Adipocyte (in vitro differentiated cells): Measurements from ENCODE around the gene PPM1A.

Experiments
- DNase-seq: peaks from one replicate; pipeline ENCODE4 v3.0.0-alpha.2; 2015; ENCODE audit warnings: low read depth
- H3K27me3 ChIP-seq: replicated peaks from 2 replicates; pipeline ENCODE4 v1.7.0; 2013; ENCODE audit warnings: mild to moderate bottlenecking, low read length, moderate library complexity; ENCODE audit not compliant: control insufficient read depth, insufficient read depth
- H3K36me3 ChIP-seq: 2 replicates; pipeline ENCODE4 v1.7.0; 2013; ENCODE audit warnings: low read length, mild to moderate bottlenecking, moderate library complexity; ENCODE audit not compliant: control insufficient read depth, insufficient read depth, severe bottlenecking
- H3K4me1 ChIP-seq: 2 replicates; pipeline ENCODE4 v1.7.0; 2013; ENCODE audit warnings: mild to moderate bottlenecking, low read length, moderate library complexity; ENCODE audit not compliant: control insufficient read depth, insufficient read depth
- H3K4me3 ChIP-seq: 2 replicates; pipeline ENCODE4 v1.7.0; 2013; ENCODE audit warnings: mild to moderate bottlenecking, low read length, moderate library complexity
- H3K9ac ChIP-seq: 2 replicates; pipeline ENCODE4 v1.7.0; 2013; ENCODE audit warnings: mild to moderate bottlenecking, low read length, moderate library complexity
- H3K9me3 ChIP-seq: 2 replicates; pipeline ENCODE4 v1.7.0; 2013; ENCODE audit warnings: mild to moderate bottlenecking, low read length, moderate library complexity; ENCODE audit not compliant: control insufficient read depth

Gene PPM1A

GRCh38 chr14:60229614-60230013, 19.4 kb upstream of the PPM1A start:
- DNase-seq = no peak
- no peak overlapping the region for H3K4me3 ChIP-seq
- H3K4me1 ChIP-seq = peaks cover 17% of the 10 kb centered on the region
- no peaks in the 10 kb centered on the region for H3K27me3 ChIP-seq
- H3K9me3 ChIP-seq = peaks cover 11% of the 10 kb centered on the region
- no peaks in the 10 kb centered on the region for H3K36me3 ChIP-seq
- no peak overlapping the region for H3K9ac ChIP-seq

DNA sequence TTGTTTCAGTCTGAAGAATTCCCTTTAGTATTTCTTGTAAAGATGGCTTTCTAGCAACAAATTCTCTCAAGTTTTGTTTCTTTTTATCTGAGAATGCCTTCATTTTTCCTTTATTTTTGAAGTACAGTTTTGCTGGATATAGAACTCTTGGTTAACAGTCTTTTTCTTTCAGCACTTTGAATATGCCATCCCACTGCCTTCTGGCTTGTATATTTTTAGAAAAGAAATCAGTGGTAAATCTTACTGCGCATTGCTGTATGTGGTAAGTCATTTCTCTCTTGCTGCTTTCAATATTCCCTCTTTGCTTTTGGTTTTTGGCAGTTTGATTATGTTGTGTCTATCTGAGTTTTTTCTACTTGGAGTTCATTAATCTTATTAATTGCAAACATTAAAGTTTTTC, 16.8 kb upstream of the PPM1A start:
- H3K9ac ChIP-seq = no peak overlapping the region
- peaks cover 11% of the 10 kb centered on the region for H3K9me3 ChIP-seq
- H3K27me3 ChIP-seq = no peaks in the 10 kb centered on the region
- DNase-seq = no peak
- H3K4me1 ChIP-seq = peaks cover 6% of the 10 kb centered on the region
- H3K4me3 ChIP-seq = peak overlapping the region; percentile 17
- H3K36me3 ChIP-seq = no peaks in the 10 kb centered on the region

DNA sequence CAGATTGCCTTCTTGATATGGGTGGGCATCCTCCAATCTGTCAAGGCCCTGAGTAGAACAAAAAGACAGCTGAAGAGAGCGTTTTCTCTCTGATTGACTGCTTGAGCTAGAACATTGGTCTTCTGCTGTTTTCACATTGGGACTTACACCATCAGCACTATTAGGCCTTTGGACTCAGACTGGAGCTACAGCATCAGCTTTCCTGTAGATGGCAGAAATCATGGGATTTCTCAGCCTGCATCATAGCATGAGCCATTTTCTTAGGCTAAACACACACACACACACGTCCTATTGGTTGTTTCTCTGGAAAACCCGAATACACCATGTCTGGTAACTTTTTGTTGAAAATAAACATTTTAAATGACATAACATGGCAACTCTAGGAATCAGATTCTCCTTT, 15.8 kb upstream of the PPM1A start:
- Histone ChIP-seq H3K9me3 (peaks cover 11% of the 10 kb centered on the region), H3K9ac (no peak overlapping the region), H3K4me1 (peaks cover 6% of the 10 kb centered on the region), H3K36me3 (no peaks in the 10 kb centered on the region), H3K27me3 (no peaks in the 10 kb centered on the region), H3K4me3 (no peak overlapping the region)
- no peak for DNase-seq

DNA sequence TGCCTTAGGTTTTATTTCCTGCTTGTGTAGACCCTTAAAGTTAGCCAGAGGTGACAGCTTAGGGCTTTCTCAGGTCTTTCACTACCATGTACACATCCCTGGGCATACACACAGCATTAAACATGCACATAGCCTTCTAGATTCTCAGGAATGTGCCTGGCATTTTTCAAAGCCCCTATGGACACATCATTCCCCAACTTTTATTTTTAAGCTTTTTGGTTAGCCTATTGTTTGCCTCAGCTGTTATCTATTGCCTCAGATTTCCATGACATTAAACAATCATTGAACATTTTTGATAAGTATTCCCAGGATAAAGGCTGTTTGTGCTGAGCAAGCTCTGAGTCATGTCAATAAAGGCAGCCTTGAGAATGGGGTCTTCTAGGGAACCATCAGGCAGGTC, 15.1 kb upstream of the PPM1A start:
- Histone ChIP-seq H3K9me3 (peaks cover 11% of the 10 kb centered on the region), H3K4me3 (no peak overlapping the region), H3K4me1 (peaks cover 6% of the 10 kb centered on the region), H3K36me3 (no peaks in the 10 kb centered on the region), H3K9ac (no peak overlapping the region), H3K27me3 (no peaks in the 10 kb centered on the region)
- DNase-seq = no peak

- Histone ChIP-seq H3K9ac (no peak overlapping the region), H3K4me3 (no peak overlapping the region), H3K4me1 (peaks cover 8% of the 10 kb centered on the region), H3K36me3 (no peaks in the 10 kb centered on the region), H3K27me3 (no peaks in the 10 kb centered on the region), H3K9me3 (peaks cover 11% of the 10 kb centered on the region)
- peak; percentile 29 for DNase-seq
Measured at GRCh38 chr14:60235440-60235839, 13.6 kb upstream of the PPM1A start.

GRCh38 chr14:60238955-60239354, 10.1 kb upstream of the PPM1A start:
- H3K4me1 ChIP-seq = peaks cover 13% of the 10 kb centered on the region
- no peaks in the 10 kb centered on the region for H3K9me3 ChIP-seq
- no peaks in the 10 kb centered on the region for H3K27me3 ChIP-seq
- H3K4me3 ChIP-seq = no peak overlapping the region
- no peak overlapping the region for H3K9ac ChIP-seq
- DNase-seq = no peak
- no peaks in the 10 kb centered on the region for H3K36me3 ChIP-seq

DNA sequence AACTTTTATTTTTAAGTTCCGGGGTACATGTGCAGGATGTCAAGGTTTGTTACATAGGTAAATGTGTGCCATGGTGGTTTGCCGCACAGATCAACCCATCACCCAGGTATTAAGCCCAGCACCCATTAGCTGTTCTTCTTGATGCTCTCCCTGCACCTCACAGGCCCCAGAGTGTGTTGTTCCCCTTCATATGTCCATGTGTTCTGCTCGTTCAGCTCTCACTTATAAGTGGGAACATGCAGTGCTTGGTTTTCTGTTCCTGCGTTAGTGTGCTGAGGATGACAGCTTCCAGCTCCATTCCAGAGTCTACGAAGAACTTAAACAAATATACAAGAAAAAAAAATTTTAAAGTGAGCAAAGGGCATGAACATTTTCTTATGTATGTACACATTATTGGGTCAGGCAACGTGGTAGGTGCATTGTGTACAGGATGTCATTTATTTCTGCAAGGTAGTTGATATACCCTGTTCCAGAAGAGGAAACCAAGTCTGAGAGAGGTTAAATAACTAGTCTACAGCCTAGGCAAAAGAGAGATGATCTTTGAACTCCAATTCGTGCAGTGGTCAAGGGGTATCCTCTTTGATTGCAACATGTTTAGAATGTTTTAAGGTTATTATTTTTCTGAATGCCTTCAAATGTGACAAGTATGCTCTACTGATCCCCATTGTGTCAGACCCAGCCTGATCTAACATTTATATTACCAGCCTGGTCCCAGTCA, 8.7 kb upstream of the PPM1A start:
- Histone ChIP-seq H3K9ac (no peak overlapping the region), H3K9me3 (no peaks in the 10 kb centered on the region), H3K4me1 (peaks cover 13% of the 10 kb centered on the region), H3K4me3 (no peak overlapping the region), H3K36me3 (no peaks in the 10 kb centered on the region), H3K27me3 (no peaks in the 10 kb centered on the region)
- DNase-seq = no peak

GRCh38 chr14:60241091-60241490, 7.9 kb upstream of the PPM1A start:
- Histone ChIP-seq H3K4me1 (peaks cover 13% of the 10 kb centered on the region), H3K9me3 (no peaks in the 10 kb centered on the region), H3K36me3 (no peaks in the 10 kb centered on the region), H3K4me3 (peak overlapping the region; percentile 39), H3K9ac (peak overlapping the region; percentile 27), H3K27me3 (no peaks in the 10 kb centered on the region)
- DNase-seq = no peak

GRCh38 chr14:60242429-60242828, 6.6 kb upstream of the PPM1A start:
- no peaks in the 10 kb centered on the region for H3K36me3 ChIP-seq
- H3K27me3 ChIP-seq = no peaks in the 10 kb centered on the region
- no peak overlapping the region for H3K4me3 ChIP-seq
- DNase-seq = no peak
- no peak overlapping the region for H3K9ac ChIP-seq
- H3K9me3 ChIP-seq = no peaks in the 10 kb centered on the region
- peaks cover 13% of the 10 kb centered on the region for H3K4me1 ChIP-seq

- peaks cover 18% of the 10 kb centered on the region for H3K4me1 ChIP-seq
- no peak for DNase-seq
Measured at GRCh38 chr14:60245380-60246177, 3.4 kb upstream of the PPM1A start.

DNA sequence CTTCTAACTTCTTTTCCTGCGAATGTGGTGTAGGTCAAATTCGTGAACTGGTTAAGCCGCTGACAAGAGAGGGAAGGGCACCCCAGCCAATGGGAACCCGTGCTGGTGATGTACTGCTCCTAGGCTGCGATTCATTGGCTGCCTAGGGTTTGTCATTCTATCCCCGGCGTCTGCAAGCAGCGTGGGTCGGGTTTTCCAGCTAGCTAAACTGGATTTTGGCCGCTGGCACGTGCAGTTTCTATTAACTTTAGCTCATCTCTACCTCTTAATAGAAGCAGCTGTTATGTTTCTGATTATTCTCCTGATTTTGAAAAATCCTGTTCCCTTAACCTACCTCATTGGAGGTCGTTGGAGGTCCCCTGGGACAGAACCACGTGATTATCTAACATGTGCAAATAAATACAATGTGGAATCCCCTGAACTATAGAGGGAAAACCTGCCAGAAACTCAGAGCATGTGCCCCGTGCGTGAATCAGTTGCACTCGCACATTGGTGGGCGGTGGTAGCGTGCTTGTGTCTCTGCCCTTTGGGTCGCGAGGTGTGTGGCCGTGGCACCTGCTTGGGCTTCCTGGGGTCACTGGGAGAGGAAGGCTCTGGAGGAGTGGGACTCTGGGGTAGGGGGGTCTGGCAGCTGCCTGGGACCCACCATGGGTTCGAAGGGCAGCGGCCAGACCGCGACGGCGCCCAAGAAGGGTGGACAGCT, 876 bp upstream of the PPM1A start:
- Histone ChIP-seq H3K9ac (peak overlapping the region; percentile 97), H3K27me3 (no peaks in the 10 kb centered on the region), H3K9me3 (no peaks in the 10 kb centered on the region), H3K36me3 (no peaks in the 10 kb centered on the region), H3K4me1 (peaks cover 31% of the 10 kb centered on the region), H3K4me3 (peak overlapping the region; percentile 89)
- peak; percentile 96 for DNase-seq

More at GRCh38 chr14:60245380-60246177, 3.4 kb upstream of the PPM1A start:
- Histone ChIP-seq H3K4me3 (no peak overlapping the region), H3K9me3 (no peaks in the 10 kb centered on the region), H3K27me3 (no peaks in the 10 kb centered on the region), H3K9ac (no peak overlapping the region), H3K36me3 (no peaks in the 10 kb centered on the region)
